Measurements from ENCODE around the gene APOC1.

The APOC1 gene

GRCh38 chr19:44907613-44908012 lies 6.8 kb upstream of the APOC1 start:
- no peak overlapping the region for H4K12ac ChIP-seq (ENCODE audit: low read depth, low read length)
- no peak overlapping the region for H3K4me2 ChIP-seq (ENCODE audit: low read length)
- peaks cover 28 to 32% of the 10 kb centered on the region in 2 experiments for H3K36me3 ChIP-seq (ENCODE audit: control insufficient read depth in 1 of 2, insufficient read depth in 2 of 2, low read length in 2 of 2)
- H3K9ac ChIP-seq (ENCODE audit: low read length), result no peak overlapping the region
- H2AK5ac ChIP-seq (ENCODE audit: low read length), result no peak overlapping the region
- no peak overlapping the region for H3K14ac ChIP-seq (ENCODE audit: low read length)
- H4K8ac ChIP-seq (ENCODE audit: low read depth, low read length), result no peak overlapping the region
- H3K27ac ChIP-seq (ENCODE audit: low read depth, low read length), result no peak overlapping the region
- H3K18ac ChIP-seq (ENCODE audit: low read length), result peak overlapping the region; percentile 36
- H3K4me3 ChIP-seq (ENCODE audit: low read depth, low read length), result no peak overlapping the region
- WGBS (ENCODE audit: extremely low coverage, insufficient coverage, insufficient read length), result no CpG with 5 or more reads among the region's 12 CpGs
- peaks cover 10% of the 10 kb centered on the region for H3K79me1 ChIP-seq (ENCODE audit: low read length)
- no peak overlapping the region for H2BK120ac ChIP-seq (ENCODE audit: insufficient read depth, low read length, poor library complexity)
- no peak overlapping the region for H2AFZ ChIP-seq (ENCODE audit: insufficient read depth, low read length, poor library complexity)
- H3K23ac ChIP-seq (ENCODE audit: low read length), result no peak overlapping the region
- peaks cover 8 to 12% of the 10 kb centered on the region in 2 experiments for H3K4me1 ChIP-seq (ENCODE audit: control insufficient read depth in 1 of 2, insufficient read depth in 2 of 2, low read length in 2 of 2)
- no peak overlapping the region for H2BK12ac ChIP-seq (ENCODE audit: low read length)
- DNase-seq, result no peak
- H3K4ac ChIP-seq (ENCODE audit: low read depth, low read length), result no peak overlapping the region
- no peak overlapping the region for H2BK5ac ChIP-seq (ENCODE audit: low read depth, low read length, poor library complexity)
- no peak overlapping the region for H4K91ac ChIP-seq (ENCODE audit: low read depth, low read length)
- H3K79me2 ChIP-seq (ENCODE audit: control insufficient read depth, insufficient read depth, low read length, poor library complexity), result peaks cover 4% of the 10 kb centered on the region
- no peaks in the 10 kb centered on the region for H3K27me3 ChIP-seq (ENCODE audit: insufficient read depth, low read length)
- no peaks in the 10 kb centered on the region for H3K9me3 ChIP-seq (ENCODE audit: insufficient read depth, low read depth, low read length)

GRCh38 chr19:44908074-44908835 lies 6.2 kb upstream of the APOC1 start:
- H2AFZ ChIP-seq (ENCODE audit: insufficient read depth, low read length, poor library complexity), result no peak overlapping the region
- H2BK12ac ChIP-seq (ENCODE audit: low read length), result no peak overlapping the region
- no peak for DNase-seq
- no peak overlapping the region for H3K27ac ChIP-seq (ENCODE audit: low read depth, low read length)
- H3K9ac ChIP-seq (ENCODE audit: low read length), result no peak overlapping the region
- no peak overlapping the region for H4K91ac ChIP-seq (ENCODE audit: low read depth, low read length)
- H3K9me3 ChIP-seq (ENCODE audit: insufficient read depth, low read depth, low read length), result no peaks in the 10 kb centered on the region
- H3K23ac ChIP-seq (ENCODE audit: low read length), result no peak overlapping the region
- H3K4me2 ChIP-seq (ENCODE audit: low read length), result no peak overlapping the region
- no peak overlapping the region for H3K14ac ChIP-seq (ENCODE audit: low read length)
- H2AK5ac ChIP-seq (ENCODE audit: low read length), result no peak overlapping the region
- no peak overlapping the region for H3K18ac ChIP-seq (ENCODE audit: low read length)
- H3K79me2 ChIP-seq (ENCODE audit: control insufficient read depth, insufficient read depth, low read length, poor library complexity), result peaks cover 4% of the 10 kb centered on the region
- H3K79me1 ChIP-seq (ENCODE audit: low read length), result peaks cover 10% of the 10 kb centered on the region
- no peak overlapping the region for H3K4me3 ChIP-seq (ENCODE audit: low read depth, low read length)
- no CpG with 5 or more reads among the region's 46 CpGs for WGBS (ENCODE audit: extremely low coverage, insufficient coverage, insufficient read length)
- H3K4me1 ChIP-seq (ENCODE audit: control insufficient read depth in 1 of 2, insufficient read depth in 2 of 2, low read length in 2 of 2), result peaks cover 8 to 12% of the 10 kb centered on the region in 2 experiments
- no peak overlapping the region for H4K12ac ChIP-seq (ENCODE audit: low read depth, low read length)
- H2BK120ac ChIP-seq (ENCODE audit: insufficient read depth, low read length, poor library complexity), result no peak overlapping the region
- no peaks in the 10 kb centered on the region for H3K27me3 ChIP-seq (ENCODE audit: insufficient read depth, low read length)
- no peak overlapping the region for H3K4ac ChIP-seq (ENCODE audit: low read depth, low read length)
- no peak overlapping the region for H2BK5ac ChIP-seq (ENCODE audit: low read depth, low read length, poor library complexity)
- no peak overlapping the region for H4K8ac ChIP-seq (ENCODE audit: low read depth, low read length)
- peaks cover 24 to 26% of the 10 kb centered on the region in 2 experiments for H3K36me3 ChIP-seq (ENCODE audit: control insufficient read depth in 1 of 2, insufficient read depth in 2 of 2, low read length in 2 of 2)

GRCh38 chr19:44908836-44909261 lies 5.6 kb upstream of the APOC1 start:
- no peak overlapping the region for H3K18ac ChIP-seq (ENCODE audit: low read length)
- H3K4ac ChIP-seq (ENCODE audit: low read depth, low read length), result no peak overlapping the region
- H3K9me3 ChIP-seq (ENCODE audit: insufficient read depth, low read depth, low read length), result no peaks in the 10 kb centered on the region
- DNase-seq, result no peak
- no CpG with 5 or more reads among the region's 44 CpGs for WGBS (ENCODE audit: extremely low coverage, insufficient coverage, insufficient read length)
- H3K27me3 ChIP-seq (ENCODE audit: insufficient read depth, low read length), result no peaks in the 10 kb centered on the region
- H3K4me2 ChIP-seq (ENCODE audit: low read length), result no peak overlapping the region
- H3K23ac ChIP-seq (ENCODE audit: low read length), result no peak overlapping the region
- H4K12ac ChIP-seq (ENCODE audit: low read depth, low read length), result no peak overlapping the region
- H3K79me1 ChIP-seq (ENCODE audit: low read length), result peaks cover 10% of the 10 kb centered on the region
- peaks cover 4% of the 10 kb centered on the region for H3K79me2 ChIP-seq (ENCODE audit: control insufficient read depth, insufficient read depth, low read length, poor library complexity)
- no peak overlapping the region for H3K4me3 ChIP-seq (ENCODE audit: low read depth, low read length)
- H4K8ac ChIP-seq (ENCODE audit: low read depth, low read length), result no peak overlapping the region
- H3K4me1 ChIP-seq (ENCODE audit: control insufficient read depth in 1 of 2, insufficient read depth in 2 of 2, low read length in 2 of 2), result peaks cover 8 to 12% of the 10 kb centered on the region in 2 experiments
- no peak overlapping the region for H2BK12ac ChIP-seq (ENCODE audit: low read length)
- H2AK5ac ChIP-seq (ENCODE audit: low read length), result no peak overlapping the region
- peaks cover 24 to 26% of the 10 kb centered on the region in 2 experiments for H3K36me3 ChIP-seq (ENCODE audit: control insufficient read depth in 1 of 2, insufficient read depth in 2 of 2, low read length in 2 of 2)
- H3K14ac ChIP-seq (ENCODE audit: low read length), result no peak overlapping the region
- no peak overlapping the region for H4K91ac ChIP-seq (ENCODE audit: low read depth, low read length)
- no peak overlapping the region for H2BK120ac ChIP-seq (ENCODE audit: insufficient read depth, low read length, poor library complexity)
- H2BK5ac ChIP-seq (ENCODE audit: low read depth, low read length, poor library complexity), result no peak overlapping the region
- H2AFZ ChIP-seq (ENCODE audit: insufficient read depth, low read length, poor library complexity), result no peak overlapping the region
- H3K9ac ChIP-seq (ENCODE audit: low read length), result no peak overlapping the region
- no peak overlapping the region for H3K27ac ChIP-seq (ENCODE audit: low read depth, low read length)

GRCh38 chr19:44909775-44910174 lies 4.6 kb upstream of the APOC1 start:
- Histone ChIP-seq H3K79me1 (ENCODE audit: low read length) (peaks cover 15% of the 10 kb centered on the region), H3K4me1 (ENCODE audit: control insufficient read depth in 1 of 2, insufficient read depth in 2 of 2, low read length in 2 of 2) (peaks cover 8 to 19% of the 10 kb centered on the region in 2 experiments), H2BK5ac (ENCODE audit: low read depth, low read length, poor library complexity) (no peak overlapping the region), H4K12ac (ENCODE audit: low read depth, low read length) (no peak overlapping the region), H4K8ac (ENCODE audit: low read depth, low read length) (no peak overlapping the region), H3K4me3 (ENCODE audit: low read depth, low read length) (no peak overlapping the region), H2BK120ac (ENCODE audit: insufficient read depth, low read length, poor library complexity) (no peak overlapping the region), H3K27ac (ENCODE audit: low read depth, low read length) (no peak overlapping the region), H2AFZ (ENCODE audit: insufficient read depth, low read length, poor library complexity) (no peak overlapping the region), H3K79me2 (ENCODE audit: control insufficient read depth, insufficient read depth, low read length, poor library complexity) (peaks cover 4% of the 10 kb centered on the region), H3K14ac (ENCODE audit: low read length) (no peak overlapping the region), H4K91ac (ENCODE audit: low read depth, low read length) (no peak overlapping the region), H3K9ac (ENCODE audit: low read length) (no peak overlapping the region), H3K23ac (ENCODE audit: low read length) (no peak overlapping the region), H2BK12ac (ENCODE audit: low read length) (no peak overlapping the region), H2AK5ac (ENCODE audit: low read length) (no peak overlapping the region), H3K4ac (ENCODE audit: low read depth, low read length) (no peak overlapping the region), H3K36me3 (ENCODE audit: control insufficient read depth in 1 of 2, insufficient read depth in 2 of 2, low read length in 2 of 2) (peaks cover 24 to 26% of the 10 kb centered on the region in 2 experiments), H3K9me3 (ENCODE audit: insufficient read depth, low read depth, low read length) (no peaks in the 10 kb centered on the region), H3K27me3 (ENCODE audit: insufficient read depth, low read length) (no peaks in the 10 kb centered on the region), H3K18ac (ENCODE audit: low read length) (no peak overlapping the region), H3K4me2 (ENCODE audit: low read length) (no peak overlapping the region)
- DNase-seq, result no peak
- WGBS (ENCODE audit: extremely low coverage, insufficient coverage, insufficient read length), result no CpG with 5 or more reads among the region's 5 CpGs

All from trophoblast cell (in vitro differentiated cells and primary cell).